Activated CD8-positive, alpha-beta T cell treated with anti-CD3 and anti-CD28 coated beads, Interleukin-2, amount 10 ng/mL, durations not matched to agents 7 days and 5 days (primary cell): Measurements from ENCODE around the gene TK2. TPM values are rescaled to one million over a fixed set of nuclear protein-coding genes. Genes with fewer than 3 reads are reported as not detected.
"Not testable (repeated sequence)": the region's sequence is repeated elsewhere in the genome, so short reads cannot be mapped to it uniquely, and the experiment has no call there.

Source experiments
- ATAC-seq: fragments of 150-1000 bp; cut with Tn5 transposase; one replicate; pipeline ENCODE4 v1.10.0; 2021; ENCODE audit warnings: moderate library complexity
- CTCF ChIA-PET: fragments of 350-600 bp; sonication (Branson Sonifier 250); formaldehyde crosslinking; loops from one replicate; lab custom pipeline; 2021; ENCODE audit warnings: antibody characterized with exemption; lab: Charles Lee
- POLR2A ChIA-PET: fragments of 350-600 bp; sonication (Branson Sonifier 250); formaldehyde crosslinking; loops from one replicate; lab custom pipeline; 2021; ENCODE audit warnings: antibody characterized with exemption; lab: Charles Lee
- DNase-seq: peaks from one replicate; pipeline ENCODE4 v3.0.0-alpha.2; 2020
- H3K27ac Mint-ChIP-seq: one replicate; pipeline ENCODE4 v1.8.0; 2021; ENCODE audit warnings: mild to moderate bottlenecking, mixed read lengths
- H3K27me3 Mint-ChIP-seq: one replicate; pipeline ENCODE4 v1.8.0; 2021; ENCODE audit warnings: low read depth, mixed read lengths
- H3K36me3 Mint-ChIP-seq: one replicate; pipeline ENCODE4 v1.8.0; 2021; ENCODE audit warnings: low read depth, mixed read lengths
- H3K4me1 Mint-ChIP-seq: one replicate; pipeline ENCODE4 v1.8.0; 2021; ENCODE audit warnings: low read depth, mixed read lengths
- H3K4me3 Mint-ChIP-seq: one replicate; pipeline ENCODE4 v1.8.0; 2021; ENCODE audit warnings: mild to moderate bottlenecking, mixed read lengths
- H3K9me3 Mint-ChIP-seq: one replicate; pipeline ENCODE4 v1.8.0; 2022; ENCODE audit warnings: mixed read lengths; ENCODE audit not compliant: insufficient read depth
- total RNA-seq, 2 experiments: library from RNA; stranded (reverse); gene quantifications; one replicate each; pipeline ENCODE4 v1.2.3, GENCODE V29; 2021

Gene TK2
- total RNA-seq, 2 experiments from 2014 or later, result 5.7 to 6.4 TPM

- H3K4me1 Mint-ChIP-seq, result peaks cover 95% of the 10 kb centered on the region
- peak overlapping the region; percentile 39 for H3K27ac Mint-ChIP-seq
- CTCF ChIA-PET, result interaction anchor here (1.1 to 6.9 kb wide), 4 partner anchors 33 to 70 kb away, joined by 4 to 63 read pairs (median 12); partner anchors contain the start of genes CKLF and TK2
- no peak for DNase-seq
- no peak overlapping the region for H3K4me3 Mint-ChIP-seq
- peaks cover 5% of the 10 kb centered on the region for H3K36me3 Mint-ChIP-seq
- H3K9me3 Mint-ChIP-seq, result no peaks in the 10 kb centered on the region
- no peaks in the 10 kb centered on the region for H3K27me3 Mint-ChIP-seq
- POLR2A ChIA-PET, result interaction anchor here (11.0 kb wide), 1 partner anchor 31 kb away, joined by 136 read pairs; the partner anchor contains the start of genes CKLF and TK2
- ATAC-seq, result no peak
These were observed 30.2 kb downstream of the TK2 start for GRCh38 chr16:66519482-66520373.

GRCh38 chr16:66517586-66518263 lies 32.2 kb downstream of the TK2 start:
- Mint-ChIP-seq H3K4me1 (peaks cover 78% of the 10 kb centered on the region), H3K9me3 (no peaks in the 10 kb centered on the region), H3K4me3 (peak overlapping the region; percentile 74), H3K36me3 (peaks cover 5% of the 10 kb centered on the region), H3K27me3 (no peaks in the 10 kb centered on the region), H3K27ac (peak overlapping the region; percentile 94)
- CTCF ChIA-PET, result interaction anchor here (1.0 to 1.8 kb wide), 5 partner anchors 10 to 111 kb away, joined by 3 to 5 read pairs (median 4); partner anchors contain the start of gene CKLF
- DNase-seq (no peak), ATAC-seq (no peak)
- POLR2A ChIA-PET, result interaction anchor here (0.7 to 1.8 kb wide), 2 partner anchors 10 to 33 kb away, joined by 3 to 30 read pairs; partner anchors contain the start of genes CKLF and TK2

- no peaks in the 10 kb centered on the region for H3K9me3 Mint-ChIP-seq
- H3K27me3 Mint-ChIP-seq, result no peaks in the 10 kb centered on the region
- ChIA-PET POLR2A (interaction anchor here (1.8 kb wide), 1 partner anchor 33 kb away, joined by 30 read pairs; the partner anchor contains the start of genes CKLF and TK2), CTCF (interaction anchor here (1.0 to 1.8 kb wide), 5 partner anchors 9 to 110 kb away, joined by 3 to 5 read pairs (median 4); partner anchors contain the start of gene CKLF)
- H3K4me3 Mint-ChIP-seq, result peak overlapping the region; percentile 74
- peaks cover 2% of the 10 kb centered on the region for H3K36me3 Mint-ChIP-seq
- ATAC-seq (peak; percentile 79), DNase-seq (peak; percentile 89)
- peak overlapping the region; percentile 94 for H3K27ac Mint-ChIP-seq
- H3K4me1 Mint-ChIP-seq, result peaks cover 74% of the 10 kb centered on the region
These were observed 32.9 kb downstream of the TK2 start for GRCh38 chr16:66516808-66517585.

GRCh38 chr16:66516509-66516807 lies 33.5 kb downstream of the TK2 start:
- ATAC-seq, result peak; percentile 40
- CTCF ChIA-PET, result interaction anchor here (1.1 to 1.5 kb wide), 10 partner anchors 8 to 174 kb away, joined by 4 to 12 read pairs (median 5); partner anchors contain the start of genes CKLF and TK2
- Mint-ChIP-seq H3K9me3 (no peaks in the 10 kb centered on the region), H3K27ac (peak overlapping the region; percentile 94), H3K27me3 (no peaks in the 10 kb centered on the region), H3K4me3 (peak overlapping the region; percentile 74), H3K4me1 (peaks cover 70% of the 10 kb centered on the region), H3K36me3 (peaks cover 2% of the 10 kb centered on the region)
- no peak for DNase-seq
- POLR2A ChIA-PET, result interaction anchor here (1.2 to 1.5 kb wide), 2 partner anchors 8 to 36 kb away, joined by 5 to 9 read pairs; partner anchors contain the start of gene CKLF

GRCh38 chr16:66515596-66516508 lies 34.1 kb downstream of the TK2 start:
- H3K9me3 Mint-ChIP-seq, result no peaks in the 10 kb centered on the region
- peaks cover 64% of the 10 kb centered on the region for H3K4me1 Mint-ChIP-seq
- peak; percentile 12 for ATAC-seq
- peak overlapping the region; percentile 94 for H3K27ac Mint-ChIP-seq
- CTCF ChIA-PET, result interaction anchor here (0.6 to 1.5 kb wide), 17 partner anchors 8 to 174 kb away, joined by 4 to 13 read pairs (median 5); partner anchors contain the start of genes CKLF and TK2
- DNase-seq, result peak; percentile 59
- peaks cover 2% of the 10 kb centered on the region for H3K36me3 Mint-ChIP-seq
- H3K27me3 Mint-ChIP-seq, result no peaks in the 10 kb centered on the region
- POLR2A ChIA-PET, result interaction anchor here (0.9 to 1.8 kb wide), 5 partner anchors 9 to 109 kb away, joined by 3 to 9 read pairs (median 5); partner anchors contain the start of gene CKLF
- H3K4me3 Mint-ChIP-seq, result peak overlapping the region; percentile 74

GRCh38 chr16:66514980-66515595 lies 34.8 kb downstream of the TK2 start:
- peak overlapping the region; percentile 94 for H3K27ac Mint-ChIP-seq

GRCh38 chr16:66514391-66514790 lies 35.5 kb downstream of the TK2 start:
- H3K9me3 Mint-ChIP-seq, CTCF ChIA-PET, H3K4me3 Mint-ChIP-seq, H3K27ac Mint-ChIP-seq, ATAC-seq, H3K36me3 Mint-ChIP-seq, DNase-seq, H3K27me3 Mint-ChIP-seq: not testable (repeated sequence)
- peaks cover 50% of the 10 kb centered on the region for H3K4me1 Mint-ChIP-seq
- POLR2A ChIA-PET, result interaction anchor here (1.8 kb wide), 1 partner anchor 107 kb away, joined by 4 read pairs; no protein-coding TSS in a partner anchor

More at GRCh38 chr16:66514980-66515595, 34.8 kb downstream of the TK2 start:
- not testable (repeated sequence) for ATAC-seq, H3K36me3 Mint-ChIP-seq, H3K27me3 Mint-ChIP-seq, H3K4me3 Mint-ChIP-seq, H3K9me3 Mint-ChIP-seq, DNase-seq
- CTCF ChIA-PET, result interaction anchor here (0.6 to 1.5 kb wide), 17 partner anchors 9 to 173 kb away, joined by 4 to 13 read pairs (median 5); partner anchors contain the start of genes CKLF and TK2
- POLR2A ChIA-PET, result interaction anchor here (0.9 to 1.8 kb wide), 5 partner anchors 9 to 108 kb away, joined by 3 to 9 read pairs (median 5); partner anchors contain the start of gene CKLF
- peaks cover 57% of the 10 kb centered on the region for H3K4me1 Mint-ChIP-seq

GRCh38 chr16:66513111-66513723 lies 36.7 kb downstream of the TK2 start:
- ChIA-PET POLR2A (no interaction called here), CTCF (interaction anchor here (1.5 to 1.6 kb wide), 3 partner anchors 21 to 95 kb away, joined by 4 to 7 read pairs (median 5); no protein-coding TSS in a partner anchor)
- no peak overlapping the region for H3K4me3 Mint-ChIP-seq
- H3K27ac Mint-ChIP-seq, result no peak overlapping the region
- H3K36me3 Mint-ChIP-seq, result peaks cover 2% of the 10 kb centered on the region
- no peaks in the 10 kb centered on the region for H3K27me3 Mint-ChIP-seq
- no peaks in the 10 kb centered on the region for H3K9me3 Mint-ChIP-seq
- peaks cover 42% of the 10 kb centered on the region for H3K4me1 Mint-ChIP-seq
- DNase-seq, result no peak
- ATAC-seq, result no peak
